SK-N-SH treated with all-trans-retinoic acid at 6 μM for 48 hours (cell line): Measurements from ENCODE around the gene GRK5.
A peak's percentile ranks its signal among the peaks of the same experiment; 100 is the strongest.

Experiments used
- ATAC-seq: fragments of 200-7000 bp; cut with Tn5 transposase; 3 replicates; pipeline ENCODE4 v1.9.1; 2020; ENCODE audit warnings: mild to moderate bottlenecking, moderate library complexity
- CREB5 ChIP-seq: fragments of 250-450 bp; sonication (Bioruptor Pico); IDR thresholded peaks from 2 replicates; pipeline ENCODE4 v1.5.1; 2020; ENCODE audit warnings: low read depth, mild to moderate bottlenecking, moderate library complexity
- CSDC2 ChIP-seq: fragments of 250-450 bp; sonication (Bioruptor Pico); IDR thresholded peaks from 2 replicates; pipeline ENCODE4 v1.5.0; 2020; ENCODE audit warnings: mild to moderate bottlenecking, moderate library complexity
- CSRNP3 ChIP-seq: fragments of 250-450 bp; sonication (Bioruptor Pico); IDR thresholded peaks from 2 replicates; pipeline ENCODE4 v1.5.1; 2021; ENCODE audit warnings: mild to moderate bottlenecking, moderate library complexity
- ESRRG ChIP-seq: fragments of 250-450 bp; sonication (Bioruptor Pico); IDR thresholded peaks from 2 replicates; pipeline ENCODE4 v1.6.1; 2021; ENCODE audit warnings: mild to moderate bottlenecking
- ISL1 ChIP-seq: fragments of 250-450 bp; sonication (Bioruptor Pico); IDR thresholded peaks from 2 replicates; pipeline ENCODE4 v2.1.2; 2022; ENCODE audit warnings: mild to moderate bottlenecking, moderate library complexity
- PATZ1 ChIP-seq: fragments of 250-450 bp; sonication (Bioruptor Pico); IDR thresholded peaks from 2 replicates; pipeline ENCODE4 v1.8.0; 2020; ENCODE audit warnings: mild to moderate bottlenecking, moderate library complexity, borderline replicate concordance
- POU6F1 ChIP-seq: fragments of 250-450 bp; sonication (Bioruptor Pico); IDR thresholded peaks from 2 replicates; pipeline ENCODE4 v1.8.0; 2021; ENCODE audit warnings: low read depth, mild to moderate bottlenecking, moderate library complexity, borderline replicate concordance
- PPARA ChIP-seq: fragments of 250-450 bp; sonication (Bioruptor Pico); IDR thresholded peaks from 2 replicates; pipeline ENCODE4 v1.5.0; 2020; ENCODE audit warnings: mild to moderate bottlenecking, borderline replicate concordance
- SNAI2 ChIP-seq: fragments of 250-450 bp; sonication (Bioruptor Pico); IDR thresholded peaks from 2 replicates; pipeline ENCODE4 v1.5.0; 2020; ENCODE audit warnings: mild to moderate bottlenecking, moderate library complexity
- TCF4 ChIP-seq: fragments of 250-450 bp; sonication (Bioruptor Pico); IDR thresholded peaks from 2 replicates; pipeline ENCODE4 v1.8.0; 2021; ENCODE audit warnings: mild to moderate bottlenecking, moderate library complexity, borderline replicate concordance
- TOX ChIP-seq: fragments of 250-450 bp; sonication (Bioruptor Pico); IDR thresholded peaks from 2 replicates; pipeline ENCODE4 v1.8.0; 2021; ENCODE audit warnings: mild to moderate bottlenecking, moderate library complexity, borderline replicate concordance
- TSHZ2 ChIP-seq: fragments of 250-450 bp; sonication (Bioruptor Pico); IDR thresholded peaks from 2 replicates; pipeline ENCODE4 v1.5.0; 2020; ENCODE audit warnings: mild to moderate bottlenecking, moderate library complexity
- ZFP3 ChIP-seq: fragments of 250-450 bp; sonication (Bioruptor Pico); IDR thresholded peaks from 2 replicates; pipeline ENCODE4 v1.5.0; 2020; ENCODE audit warnings: mild to moderate bottlenecking, moderate library complexity
- ZFP30 ChIP-seq: fragments of 450-650 bp; formaldehyde crosslinking; IDR thresholded peaks from 2 replicates; pipeline ENCODE4 v1.5.0; 2022; ENCODE audit warnings: mild to moderate bottlenecking, moderate library complexity
- ZNF565 ChIP-seq: fragments of 450-650 bp; formaldehyde crosslinking; conservative IDR thresholded peaks from 2 replicates; pipeline ENCODE4 v1.5.0; 2020; ENCODE audit warnings: low read depth, mild to moderate bottlenecking, moderate library complexity
- ZNF70 ChIP-seq: fragments of 450-650 bp; formaldehyde crosslinking; IDR thresholded peaks from 2 replicates; pipeline ENCODE4 v1.5.0; 2020; ENCODE audit warnings: mild to moderate bottlenecking, moderate library complexity
- ZNF8 ChIP-seq: fragments of 450-650 bp; formaldehyde crosslinking; IDR thresholded peaks from 2 replicates; pipeline ENCODE4 v1.5.0; 2020; ENCODE audit warnings: mild to moderate bottlenecking, moderate library complexity

Gene GRK5

GRCh38 chr10:119410361-119411116 is 203.2 kb downstream of the GRK5 start:
- no peak for ATAC-seq
- TF ChIP-seq TCF4 (CRISPR knock-in tag) = no peak
- no peak for TF ChIP-seq CREB5 (CRISPR knock-in tag)
- TF ChIP-seq CSRNP3 = no peak
- no peak for TF ChIP-seq ZFP3 (CRISPR knock-in tag)
- no peak for TF ChIP-seq TOX (CRISPR knock-in tag)
- no peak for TF ChIP-seq CSDC2
- no peak for TF ChIP-seq SNAI2 (CRISPR knock-in tag)
- TF ChIP-seq, all 23 proteins: peak for 0

- peak; percentile 74 for ATAC-seq
- TF ChIP-seq ZNF8 (CRISPR knock-in tag) = no peak
- no peak for TF ChIP-seq PATZ1 (CRISPR knock-in tag)
- TF ChIP-seq PPARA (CRISPR knock-in tag) = no peak
- TF ChIP-seq ESRRG (CRISPR knock-in tag) = 0 out of 2 replicates have a peak, but pooled peaks have one; percentile 27
- TF ChIP-seq TSHZ2 = peak; percentile 75
- TF ChIP-seq ZNF565 (CRISPR knock-in tag) = no peak
- peak; percentile 88 for TF ChIP-seq TCF4 (CRISPR knock-in tag)
- no peak for TF ChIP-seq CSRNP3
- TF ChIP-seq SNAI2 (CRISPR knock-in tag) = no peak
- TF ChIP-seq POU6F1 (CRISPR knock-in tag) = no peak
- TF ChIP-seq ZFP3 (CRISPR knock-in tag) = no peak; the same call in 1 of the 2 replicates
- no peak for TF ChIP-seq ZFP30
- no peak for TF ChIP-seq ZNF70 (CRISPR knock-in tag)
- peak; percentile 22; the same call in 1 of the 2 replicates for TF ChIP-seq ISL1 (CRISPR knock-in tag)
Observed at GRCh38 chr10:119412244-119413092, 205.1 kb downstream of the GRK5 start.
